GM11168 (cell line): Measurements from ENCODE around the gene ACTR1B.
"Not testable (repeated sequence)": the region's sequence is repeated elsewhere in the genome, so short reads cannot be mapped to it uniquely, and the experiment has no call there.

Experiments
- in situ Hi-C: fragments of 300-500 bp; cut with MboI; formaldehyde crosslinking; loops from one replicate; pipeline ENCODE4 v1.12.0; 2022; ENCODE audit warnings: low sequenced_read_pairs; ENCODE audit not compliant: unreplicated experiment

Gene ACTR1B

DNA sequence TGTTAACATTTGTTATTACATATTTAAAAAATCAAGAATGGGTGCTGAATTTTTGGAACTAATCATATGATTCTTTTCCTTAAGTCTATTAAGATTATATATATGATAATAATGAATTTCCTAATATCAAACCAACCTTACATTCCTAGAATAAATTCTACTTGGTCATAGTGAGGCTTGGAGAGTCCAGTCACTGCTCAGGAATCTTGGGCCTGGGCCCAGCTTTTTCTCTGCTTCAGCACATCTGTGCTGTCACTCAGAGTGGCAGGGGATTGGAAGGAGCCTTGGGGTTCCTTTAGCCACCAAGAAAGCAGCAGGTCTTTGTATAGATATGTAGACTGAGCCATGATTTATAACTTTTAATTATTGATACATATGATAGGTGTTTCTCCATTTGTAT is 29.6 kb upstream of the ACTR1B start:
- in situ Hi-C loops = loop anchor here (25.0 kb wide), 1 partner anchor 106 kb away; the partner anchor contains the start of gene ANKRD36B

DNA sequence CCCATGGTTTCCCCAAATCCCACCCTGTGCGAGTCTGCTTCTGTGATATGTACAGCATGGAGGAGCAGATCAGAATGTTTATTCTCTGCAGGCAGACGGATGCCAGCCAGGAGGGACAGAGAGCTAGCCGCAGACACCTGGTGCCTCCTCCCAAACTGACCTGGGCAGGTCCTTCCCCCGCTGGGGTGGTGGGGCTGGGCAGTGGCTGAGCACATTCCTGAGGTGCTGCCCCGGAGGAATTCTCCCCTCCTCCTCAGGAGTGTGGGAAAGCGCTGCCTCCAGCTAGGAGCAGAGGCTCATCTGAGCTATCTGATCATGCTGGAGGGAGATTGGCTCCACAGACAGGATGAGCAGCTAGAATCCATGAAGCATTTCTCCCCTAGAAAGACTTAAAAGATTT is 27.3 kb upstream of the ACTR1B start:
- in situ Hi-C loops = loop anchor here (25.0 kb wide), 1 partner anchor 104 kb away; the partner anchor contains the start of gene ANKRD36B

DNA sequence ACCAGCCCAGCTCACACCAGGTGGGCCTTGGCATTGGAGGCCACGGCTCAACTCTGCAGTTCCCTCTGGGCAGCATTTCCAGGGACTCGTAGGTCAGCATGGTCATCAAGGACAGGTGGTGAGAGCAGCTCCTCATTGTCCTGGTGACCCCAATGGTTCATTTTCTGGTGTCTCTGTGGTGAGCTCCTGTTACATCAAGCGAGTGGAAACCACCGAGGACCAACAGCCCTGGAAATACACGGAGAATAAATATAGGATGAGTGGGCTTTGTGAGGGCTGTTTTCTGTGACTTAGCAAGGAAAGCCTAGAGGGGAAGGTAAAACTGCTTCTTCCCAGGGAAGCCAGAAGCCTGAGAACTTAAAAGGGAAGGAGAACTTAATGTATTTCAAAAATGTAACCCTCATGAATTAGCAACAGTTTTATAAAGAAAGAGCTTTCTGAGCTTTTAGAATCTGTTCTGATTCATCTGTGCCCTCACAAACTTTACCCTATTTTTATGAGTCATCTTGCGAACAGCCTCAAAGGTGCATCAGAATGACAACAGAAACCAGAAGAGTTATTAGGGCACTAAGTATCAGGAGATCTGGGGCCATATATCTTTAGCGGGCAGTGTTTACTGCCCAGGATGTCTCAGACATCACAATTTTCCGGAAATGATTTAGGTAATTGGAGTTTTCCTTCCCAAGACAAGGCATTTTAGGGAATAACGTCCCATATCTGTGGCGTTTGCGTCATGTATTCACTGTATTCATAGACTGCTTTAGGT is 24.4 kb upstream of the ACTR1B start:
- in situ Hi-C loops = loop anchor here (25.0 kb wide), 1 partner anchor 101 kb away; the partner anchor contains the start of gene ANKRD36B

DNA sequence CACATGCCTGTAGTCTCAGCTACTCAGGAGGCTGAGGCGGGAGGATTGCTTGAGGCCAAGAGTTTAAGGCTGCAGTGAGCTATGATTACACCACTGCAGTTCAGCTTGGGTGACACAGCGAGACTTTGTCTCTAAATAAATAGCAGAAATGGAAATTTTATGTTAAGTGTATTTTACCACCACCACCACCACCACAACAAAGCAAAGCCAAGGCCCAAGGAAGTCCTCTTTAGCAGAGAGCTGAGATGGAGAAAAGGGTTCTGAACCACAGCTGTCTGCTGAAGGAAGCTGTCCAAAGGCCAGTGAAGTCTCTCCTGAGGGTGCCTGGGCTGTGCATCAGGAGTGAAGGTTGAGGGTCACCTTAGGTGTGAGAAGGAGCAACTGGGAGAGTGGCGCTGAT is 23.4 kb upstream of the ACTR1B start:
- in situ Hi-C loops = loop anchor here (25.0 kb wide), 1 partner anchor 100 kb away; the partner anchor contains the start of gene ANKRD36B

DNA sequence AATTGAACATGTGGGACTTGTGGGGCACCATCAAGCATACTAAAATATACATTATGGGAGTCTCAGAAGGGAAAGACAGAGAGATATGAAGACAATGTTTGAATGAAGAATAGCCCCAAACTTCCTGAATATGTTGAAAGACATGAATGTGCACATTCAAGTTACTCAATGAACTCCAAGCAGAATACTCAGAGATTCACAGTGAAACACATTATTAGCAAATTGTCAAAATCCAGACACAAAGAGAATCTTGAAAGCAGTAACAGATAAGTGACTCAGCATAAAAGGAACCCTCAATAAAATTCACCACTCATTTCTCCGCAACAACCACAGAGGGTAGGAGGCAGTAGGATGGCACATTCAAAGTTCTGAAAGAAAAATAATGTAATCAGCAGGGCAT is 14.5 kb upstream of the ACTR1B start:
- in situ Hi-C loops = loop anchor here (25.0 kb wide), 1 partner anchor 91 kb away; the partner anchor contains the start of gene ANKRD36B

DNA sequence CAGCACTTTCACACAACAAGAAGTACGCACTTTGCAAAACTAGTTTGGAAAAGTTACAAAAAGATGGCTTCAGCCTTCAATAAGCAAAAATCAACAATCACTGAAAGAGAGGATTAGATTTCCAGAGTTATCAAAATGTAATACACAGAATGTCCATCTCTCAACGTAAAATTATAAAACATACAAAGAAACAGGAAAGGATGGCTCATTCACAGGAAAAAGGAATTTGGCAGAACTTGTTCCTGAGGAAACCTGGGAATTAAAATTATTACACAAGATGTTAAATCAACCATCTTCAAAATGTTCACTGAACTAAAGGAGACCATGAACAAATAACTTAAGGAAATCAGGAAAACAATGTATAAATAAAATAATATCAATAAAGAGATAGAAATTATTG is 13.6 kb upstream of the ACTR1B start:
- in situ Hi-C loops = loop anchor here (25.0 kb wide), 1 partner anchor 90 kb away; the partner anchor contains the start of gene ANKRD36B

DNA sequence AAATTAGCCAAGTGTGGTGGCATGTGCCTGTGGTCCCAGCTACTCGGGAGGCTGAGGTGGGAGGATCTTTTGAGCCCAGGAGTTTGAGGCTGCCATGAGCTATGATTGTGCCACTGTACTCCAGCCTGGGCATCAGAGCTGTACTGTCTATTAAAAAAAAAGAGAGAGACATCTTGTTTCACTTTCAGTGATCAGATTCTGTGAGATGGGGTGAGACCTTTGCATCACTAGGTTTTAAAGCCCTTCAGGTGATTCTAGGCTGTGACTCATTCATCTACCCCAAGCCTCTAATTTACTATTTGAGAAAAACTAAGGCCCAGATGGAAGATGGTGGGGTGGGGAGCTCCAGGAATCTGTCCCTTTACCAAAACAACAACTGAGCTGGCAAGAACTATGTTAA is 12.8 kb upstream of the ACTR1B start:
- in situ Hi-C loops = loop anchor here (25.0 kb wide), 1 partner anchor 89 kb away; the partner anchor contains the start of gene ANKRD36B

DNA sequence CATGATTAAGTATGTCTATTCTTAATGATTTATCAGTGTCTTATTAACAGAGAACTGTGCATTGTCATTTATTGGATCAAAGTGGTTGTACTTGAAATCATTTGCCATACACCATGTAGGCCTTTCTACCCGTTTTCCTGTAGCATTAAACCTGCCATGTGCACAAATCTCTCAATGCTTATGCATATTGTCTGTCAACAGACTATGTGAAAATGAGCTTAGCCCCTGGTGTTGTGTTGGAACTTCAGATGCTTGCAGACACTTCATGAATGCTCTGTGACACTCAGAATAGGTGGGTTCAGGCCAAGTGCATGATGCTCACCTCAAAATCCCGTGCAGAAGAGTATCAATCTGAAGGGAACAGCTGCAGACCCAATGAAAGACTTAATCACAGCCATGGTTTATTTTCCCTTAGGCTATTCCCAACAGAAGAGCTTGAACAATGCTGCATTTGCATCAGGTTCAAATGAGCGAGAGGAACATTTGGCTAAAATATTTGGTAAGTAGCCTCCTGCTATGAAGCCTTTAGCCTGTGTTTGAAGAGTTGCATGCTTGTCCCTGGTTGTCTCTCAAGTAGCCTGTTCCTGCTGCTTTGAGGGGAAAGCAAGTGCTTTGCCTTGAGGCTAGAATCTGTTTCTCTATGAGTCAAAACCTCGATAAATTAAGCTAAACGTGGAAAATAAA is 11.7 kb upstream of the ACTR1B start:
- in situ Hi-C loops = loop anchor here (25.0 kb wide), 1 partner anchor 88 kb away; the partner anchor contains the start of gene ANKRD36B

DNA sequence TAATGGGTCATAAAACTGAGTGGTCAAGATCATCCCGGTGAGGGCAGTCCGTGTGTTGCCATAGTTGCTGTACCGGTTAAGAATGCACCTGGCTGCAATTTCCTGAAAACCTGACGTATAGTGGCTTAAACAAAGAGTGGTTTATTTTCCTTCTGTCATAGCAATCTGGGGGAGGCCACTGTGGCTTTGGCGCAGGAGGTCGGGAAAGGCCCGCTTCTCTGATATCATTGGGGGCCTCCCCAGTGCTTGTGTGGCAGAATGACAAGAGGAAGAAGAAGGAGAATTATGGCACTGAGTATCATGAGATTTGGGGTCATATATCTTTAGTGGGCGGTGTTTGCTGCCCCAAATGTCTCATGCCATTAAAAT is 10.1 kb upstream of the ACTR1B start:
- in situ Hi-C loops = no loop called here

DNA sequence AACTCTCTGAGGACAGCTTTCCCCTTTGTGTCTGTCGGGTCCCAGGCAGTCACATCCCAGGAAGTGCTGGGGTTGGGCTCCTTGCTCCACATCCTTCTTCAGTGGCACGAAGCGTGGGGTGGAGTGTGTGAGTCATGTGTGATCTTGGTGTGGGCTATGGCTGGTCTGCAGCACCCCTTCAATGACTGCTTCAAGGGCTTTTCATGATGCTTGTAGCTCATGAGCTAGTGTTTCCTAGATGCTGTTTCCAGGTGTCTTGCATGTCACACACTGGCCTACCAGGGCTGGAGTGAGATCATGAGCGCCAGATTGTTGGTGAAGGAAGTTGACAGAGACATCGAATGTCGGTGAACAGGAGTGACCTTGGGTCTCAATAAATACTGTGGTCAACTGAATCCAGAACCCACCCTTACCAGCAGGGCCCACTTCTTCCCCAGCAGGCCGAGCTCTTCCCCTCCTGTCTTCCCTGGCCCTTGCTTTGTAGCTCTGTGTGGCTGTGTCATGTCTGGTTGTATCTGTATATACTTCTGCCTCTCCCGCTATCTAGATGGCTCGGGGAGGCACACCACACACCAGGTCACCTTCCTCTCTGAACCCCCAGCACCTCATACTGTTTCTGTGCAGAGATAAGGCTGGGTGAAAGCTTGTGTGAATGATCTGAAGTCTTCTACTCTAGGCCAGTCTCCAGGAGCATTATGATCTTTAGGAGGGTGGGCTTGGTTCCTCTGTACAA is 9.5 kb upstream of the ACTR1B start:
- in situ Hi-C loops = no loop called here

DNA sequence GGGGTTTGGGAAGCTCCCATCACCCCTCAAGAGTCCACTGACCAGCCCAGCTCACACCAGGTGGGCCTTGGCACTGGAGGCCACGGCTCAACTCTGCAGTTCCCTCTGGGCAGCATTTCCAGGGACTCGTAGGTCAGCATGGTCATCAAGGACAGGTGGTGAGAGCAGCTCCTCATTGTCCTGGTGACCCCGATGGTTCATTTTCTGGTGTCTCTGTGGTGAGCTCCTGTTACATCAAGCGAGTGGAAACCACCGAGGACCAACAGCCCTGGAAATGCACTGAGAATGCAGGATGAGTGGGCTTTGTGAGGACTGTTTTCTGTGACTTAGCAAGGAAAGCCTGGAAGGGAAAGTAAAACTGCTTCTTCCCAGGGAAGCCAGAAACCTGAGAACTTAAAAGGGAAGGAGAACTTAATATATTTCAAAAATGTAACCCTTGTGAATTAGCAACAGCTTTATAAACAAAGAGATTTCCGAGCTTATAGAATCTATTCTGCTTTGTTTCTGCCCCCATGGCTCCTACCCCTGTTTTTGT is 8.8 kb upstream of the ACTR1B start:
- in situ Hi-C loops = not testable (repeated sequence)

DNA sequence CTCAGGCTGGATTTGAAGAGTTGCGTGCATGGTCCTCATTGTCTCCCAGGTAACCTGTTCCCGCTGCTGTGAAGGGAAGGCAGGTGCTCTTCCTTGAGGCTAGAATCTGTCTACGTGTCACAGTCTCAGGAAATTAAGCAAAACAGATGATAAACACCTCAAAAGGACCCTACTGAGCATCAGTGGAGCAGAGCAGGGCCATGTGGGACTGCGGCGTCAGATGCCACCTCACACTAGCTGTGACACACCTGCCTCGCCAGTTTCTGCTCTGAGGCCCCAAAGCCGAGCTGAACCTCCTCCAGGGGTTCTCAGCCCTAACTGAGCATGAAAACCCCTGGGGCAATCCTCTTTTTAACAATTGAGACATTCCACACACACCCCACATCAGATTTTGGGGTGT is 7.7 kb upstream of the ACTR1B start:
- in situ Hi-C loops = no loop called here

DNA sequence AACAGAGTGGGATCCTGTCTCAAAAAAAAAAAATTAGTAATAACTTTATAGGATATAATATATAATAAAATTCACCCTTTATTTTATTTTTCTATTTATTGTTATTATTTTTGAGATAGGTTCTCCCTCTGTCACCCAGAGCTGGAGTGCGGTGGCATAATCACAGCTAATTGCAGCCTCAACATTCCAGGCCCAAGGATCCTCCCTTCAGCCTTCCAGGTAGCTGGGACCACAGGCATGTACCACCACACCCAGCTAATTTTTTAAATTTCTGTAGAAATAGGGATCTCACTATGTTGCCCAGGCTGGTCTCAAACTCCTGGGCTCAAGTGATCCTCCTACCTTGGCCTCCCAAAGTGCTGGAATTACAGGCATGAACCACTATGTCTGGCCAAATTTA is 6.6 kb upstream of the ACTR1B start:
- in situ Hi-C loops = no loop called here

DNA sequence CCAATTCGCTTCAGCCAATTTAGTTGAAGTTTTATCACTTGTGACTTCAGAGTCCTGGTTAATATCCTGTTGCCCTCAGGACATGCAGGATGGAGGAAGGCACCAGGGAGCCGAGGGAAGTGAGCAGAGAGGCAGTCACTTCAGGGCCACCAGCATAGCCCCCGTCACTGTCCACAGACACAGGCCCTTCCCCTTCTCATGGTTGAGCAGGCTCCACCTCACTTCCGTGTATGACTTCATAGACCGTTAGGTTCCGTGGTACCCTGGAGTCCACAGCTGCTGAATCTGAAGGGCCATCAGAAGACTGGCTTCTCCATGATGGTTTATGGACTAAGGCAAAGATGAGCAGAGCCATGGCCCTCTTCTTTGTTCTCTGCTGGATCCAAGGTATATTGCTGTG is 5.6 kb upstream of the ACTR1B start, which contains the start of gene C2orf92:
Gene C2orf92, plus strand, starts transcription at position 266 of the 400 bp plus-strand sequence. Its CDS starts 76 bp downstream, at position 342.
- in situ Hi-C loops = no loop called here

DNA sequence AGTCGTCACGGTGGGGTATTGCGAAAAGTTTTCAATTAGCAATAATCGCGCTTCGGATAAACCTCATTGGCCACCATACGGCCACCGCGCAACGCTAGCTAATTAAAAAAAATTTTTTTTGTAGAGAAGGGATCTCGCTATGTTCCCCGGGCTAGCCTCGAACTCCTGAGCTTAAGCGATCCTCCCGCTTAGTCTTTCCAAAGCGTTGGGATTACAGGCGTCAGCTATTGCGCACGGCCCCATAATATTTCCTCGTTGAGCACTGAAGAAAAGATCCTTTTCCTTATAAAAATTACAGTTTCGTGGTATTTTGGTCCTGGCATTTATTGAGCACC is 759 bp upstream of the ACTR1B start:
- in situ Hi-C loops = no loop called here

DNA sequence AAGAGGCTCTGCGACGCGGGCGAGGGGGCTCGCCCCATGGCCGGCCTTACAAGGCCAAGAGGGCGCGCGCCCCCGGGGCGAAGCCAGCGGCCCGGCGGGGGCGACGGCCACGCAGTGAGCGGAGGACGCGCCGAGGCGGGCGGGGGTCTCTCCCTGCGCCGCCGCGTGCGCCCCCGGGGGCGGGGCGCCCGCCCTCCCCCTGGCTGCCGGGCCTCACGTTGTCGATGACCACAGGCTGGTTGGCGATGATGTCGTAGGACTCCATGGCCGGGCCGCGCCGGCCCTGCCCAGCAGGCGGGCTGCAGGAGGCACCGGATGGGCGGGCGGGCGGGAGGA is 250 bp downstream of the ACTR1B start:
- in situ Hi-C loops = no loop called here

DNA sequence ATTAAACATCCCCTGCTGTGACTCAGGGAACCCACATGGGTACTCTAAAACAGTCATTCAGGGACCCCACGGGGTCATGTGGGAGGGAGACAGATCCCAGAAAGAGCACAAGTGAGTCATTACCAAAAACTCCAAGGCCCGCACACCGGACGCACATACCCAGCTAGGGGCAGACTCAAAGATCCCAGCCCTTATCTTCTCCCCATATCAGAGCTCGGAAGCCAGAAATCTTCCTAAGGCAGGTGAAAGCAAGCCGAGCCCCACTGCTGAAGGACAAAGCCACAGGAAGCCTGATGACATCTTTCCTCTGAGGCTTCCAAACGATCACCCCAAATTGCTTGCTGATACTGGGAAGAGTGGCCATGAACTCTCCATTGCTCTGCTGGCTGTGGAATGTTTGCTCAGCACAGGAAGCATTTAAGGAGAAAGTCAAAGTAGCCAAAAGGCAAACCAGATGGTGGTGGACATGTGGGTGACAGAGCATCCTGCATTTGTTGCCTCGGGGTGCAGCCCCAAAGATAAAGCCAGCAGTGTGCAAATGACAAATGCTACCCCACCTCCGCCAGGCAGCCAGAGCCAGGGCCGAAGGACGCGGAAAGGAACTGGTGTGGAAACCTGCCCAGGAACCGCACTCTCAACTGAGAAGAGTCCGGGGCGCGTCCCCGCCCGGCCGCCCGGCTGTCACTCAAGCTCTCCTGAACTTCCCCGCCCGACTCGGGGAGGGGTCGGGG is 784 bp downstream of the ACTR1B start:
- in situ Hi-C loops = no loop called here

DNA sequence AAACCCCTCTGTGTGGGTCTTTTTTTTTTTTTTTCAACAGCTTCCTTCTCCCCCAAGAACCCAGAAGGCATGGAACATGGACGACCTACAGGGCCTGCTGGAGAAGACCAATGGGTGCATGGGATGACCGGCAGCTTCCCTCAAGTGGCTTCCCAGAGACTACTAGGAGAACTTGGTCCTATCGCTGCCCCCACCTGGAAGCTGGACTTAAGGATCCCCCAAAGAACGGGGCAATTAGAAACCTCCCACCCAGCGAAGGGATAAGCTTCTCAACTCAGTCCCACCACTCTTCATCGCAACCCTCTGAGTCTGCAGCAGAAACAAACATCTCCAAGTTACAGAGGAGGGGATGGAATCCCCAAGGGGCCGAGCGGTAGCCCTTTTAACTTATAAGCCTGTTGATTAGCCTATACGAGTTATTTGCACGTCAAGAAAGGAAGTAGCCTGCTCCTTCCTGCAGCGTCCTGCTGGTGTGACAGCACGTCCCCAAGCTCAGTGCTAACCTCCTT is 1.4 kb downstream of the ACTR1B start:
- in situ Hi-C loops = no loop called here

DNA sequence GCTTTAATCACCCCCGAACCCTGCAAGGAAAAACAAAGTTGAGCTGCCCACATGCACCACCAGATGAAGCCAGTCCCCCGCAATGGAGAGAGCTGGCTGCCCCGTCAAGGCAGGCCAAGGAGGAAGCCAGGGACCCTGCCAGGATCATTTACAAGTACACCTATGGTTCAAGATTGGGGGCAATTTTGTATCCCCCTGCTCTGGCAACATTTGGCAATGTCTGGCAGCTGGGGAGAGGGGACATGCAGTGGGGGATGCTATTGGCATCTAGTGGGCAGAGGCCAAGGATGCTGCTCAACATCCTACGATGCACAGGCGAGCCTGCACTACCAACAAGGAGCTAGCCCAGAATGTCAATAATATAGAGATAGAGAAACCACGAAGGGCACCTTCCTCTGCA is 1.9 kb downstream of the ACTR1B start:
- in situ Hi-C loops = no loop called here
